AG04450 (cell line): Measurements from ENCODE around the gene STK4. TPM values are rescaled to one million over a fixed set of nuclear protein-coding genes. Genes with fewer than 3 reads are reported as not detected.

ENCODE experiments used
- CTCF ChIA-PET: fragments of 300-600, 350-600 bp; formaldehyde crosslinking; extraction: SDS; loops from one replicate; lab custom pipeline; 2022; ENCODE audit warnings: antibody characterized with exemption, inconsistent platforms; lab: Charles Lee
- POLR2A ChIA-PET: fragments of 350-600 bp; formaldehyde crosslinking; extraction: SDS; loops from one replicate; lab custom pipeline; 2021; ENCODE audit warnings: antibody characterized with exemption, inconsistent platforms; lab: Yijun Ruan, JAX
- DNase-seq: peaks from one replicate; pipeline ENCODE4 v3.0.0-alpha.2; 2011; ENCODE audit warnings: low read depth, low spot score
- H3K27ac ChIP-seq: one replicate; pipeline ENCODE4 v1.5.1; 2012; ENCODE audit warnings: low read depth, low read length, control low read depth
- H3K27me3 ChIP-seq: one replicate; pipeline ENCODE4 v1.6.0; 2012; ENCODE audit warnings: low read length; ENCODE audit not compliant: control insufficient read depth, insufficient read depth
- H3K4me3 ChIP-seq: 2 replicates; pipeline ENCODE4 v1.5.1; 2011; ENCODE audit warnings: mild to moderate bottlenecking, low read depth, low read length, control low read depth
- H3K9me3 ChIP-seq: 2 replicates; pipeline ENCODE4 v1.5.1; 2012; ENCODE audit warnings: low read length; ENCODE audit not compliant: control insufficient read depth, insufficient read depth
- polyA plus RNA-seq: library from polyadenylated mRNA; depleted of rRNA; stranded (reverse); fragments of >200 nt; gene quantifications from 2 replicates; pipeline ENCODE4 v1.2.3, GENCODE V29; 2011
- TF ChIP-seq, protein P1 (sequence below): IDR thresholded peaks from 2 replicates; pipeline ENCODE4 v1.5.1; 2011; ENCODE audit warnings: low read depth, low read length, control low read depth, inconsistent platforms

Gene STK4
- polyA plus RNA-seq, 1 experiment, result 25.1 TPM

DNA sequence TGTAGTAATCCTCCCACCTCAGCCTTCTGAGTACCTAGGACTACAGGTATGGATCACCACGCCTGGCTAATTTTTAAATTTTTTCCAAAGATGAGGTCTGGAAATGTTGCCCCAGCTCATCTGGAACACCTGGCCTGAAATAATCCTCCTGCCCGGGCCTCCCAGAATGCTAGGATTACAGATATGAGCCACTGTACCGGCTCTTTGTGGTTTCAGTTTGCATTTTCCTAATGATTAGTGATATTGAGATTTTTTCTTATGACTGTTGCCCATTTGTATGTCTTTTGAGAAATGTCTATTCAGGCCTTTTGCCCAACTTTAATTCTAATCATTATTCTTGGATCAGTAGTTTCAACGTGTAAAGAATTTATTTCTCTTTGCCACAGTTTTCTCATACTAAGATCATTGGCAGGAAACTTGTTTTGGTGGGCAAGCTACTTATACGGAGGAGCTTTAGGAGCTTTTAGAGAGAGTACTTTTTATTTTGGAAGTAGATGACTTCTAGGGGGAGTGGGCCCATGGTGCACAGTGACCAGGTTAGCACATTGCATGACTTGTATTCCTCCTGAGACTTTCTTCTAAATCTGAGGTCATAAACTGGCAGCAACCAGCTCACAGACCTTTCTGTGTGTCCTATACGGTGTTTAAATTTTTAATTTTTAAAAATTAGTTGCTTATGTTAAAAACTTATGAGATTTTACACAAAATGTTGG lies 62.3 kb downstream of the STK4 start:
- CTCF ChIA-PET, result interaction anchor here (0.9 to 2.1 kb wide), 5 partner anchors 15 to 743 kb away, joined by 3 to 17 read pairs (median 4); no protein-coding TSS in a partner anchor
- Histone ChIP-seq H3K4me3 (no peak overlapping the region), H3K9me3 (no peaks in the 10 kb centered on the region), H3K27ac (no peak overlapping the region), H3K27me3 (no peaks in the 10 kb centered on the region)
- TF ChIP-seq, protein P1, sequence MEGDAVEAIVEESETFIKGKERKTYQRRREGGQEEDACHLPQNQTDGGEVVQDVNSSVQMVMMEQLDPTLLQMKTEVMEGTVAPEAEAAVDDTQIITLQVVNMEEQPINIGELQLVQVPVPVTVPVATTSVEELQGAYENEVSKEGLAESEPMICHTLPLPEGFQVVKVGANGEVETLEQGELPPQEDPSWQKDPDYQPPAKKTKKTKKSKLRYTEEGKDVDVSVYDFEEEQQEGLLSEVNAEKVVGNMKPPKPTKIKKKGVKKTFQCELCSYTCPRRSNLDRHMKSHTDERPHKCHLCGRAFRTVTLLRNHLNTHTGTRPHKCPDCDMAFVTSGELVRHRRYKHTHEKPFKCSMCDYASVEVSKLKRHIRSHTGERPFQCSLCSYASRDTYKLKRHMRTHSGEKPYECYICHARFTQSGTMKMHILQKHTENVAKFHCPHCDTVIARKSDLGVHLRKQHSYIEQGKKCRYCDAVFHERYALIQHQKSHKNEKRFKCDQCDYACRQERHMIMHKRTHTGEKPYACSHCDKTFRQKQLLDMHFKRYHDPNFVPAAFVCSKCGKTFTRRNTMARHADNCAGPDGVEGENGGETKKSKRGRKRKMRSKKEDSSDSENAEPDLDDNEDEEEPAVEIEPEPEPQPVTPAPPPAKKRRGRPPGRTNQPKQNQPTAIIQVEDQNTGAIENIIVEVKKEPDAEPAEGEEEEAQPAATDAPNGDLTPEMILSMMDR, result no peak
- POLR2A ChIA-PET, result no interaction called here
- DNase-seq, result no peak

DNA sequence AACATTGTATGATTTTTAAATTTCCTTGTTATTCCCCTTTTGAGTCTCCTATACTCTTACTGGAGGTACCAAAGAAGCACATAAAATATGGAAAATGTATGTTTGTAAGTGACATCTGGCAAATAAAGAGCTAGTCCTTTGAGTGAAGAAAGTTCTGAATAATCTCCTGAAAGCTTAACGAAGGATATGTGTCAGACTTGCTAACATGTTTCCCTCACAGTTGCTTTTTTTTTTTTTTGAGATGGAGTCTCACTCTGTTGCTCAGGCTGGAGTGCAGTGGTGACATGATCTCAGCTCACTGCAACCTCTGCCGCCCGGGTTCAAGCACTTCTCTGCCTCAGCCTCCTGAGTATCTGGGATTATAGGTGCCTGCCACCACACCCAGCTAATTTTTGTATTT lies 63.6 kb downstream of the STK4 start:
- H3K27ac ChIP-seq, result no peak overlapping the region
- POLR2A ChIA-PET, result no interaction called here
- no peaks in the 10 kb centered on the region for H3K27me3 ChIP-seq
- CTCF ChIA-PET, result interaction anchor here (1.1 to 2.1 kb wide), 3 partner anchors 14 to 741 kb away, joined by 3 to 17 read pairs (median 5); no protein-coding TSS in a partner anchor
- no peak overlapping the region for H3K4me3 ChIP-seq
- no peaks in the 10 kb centered on the region for H3K9me3 ChIP-seq
- no peak for DNase-seq
- TF ChIP-seq, protein P1, result no peak

DNA sequence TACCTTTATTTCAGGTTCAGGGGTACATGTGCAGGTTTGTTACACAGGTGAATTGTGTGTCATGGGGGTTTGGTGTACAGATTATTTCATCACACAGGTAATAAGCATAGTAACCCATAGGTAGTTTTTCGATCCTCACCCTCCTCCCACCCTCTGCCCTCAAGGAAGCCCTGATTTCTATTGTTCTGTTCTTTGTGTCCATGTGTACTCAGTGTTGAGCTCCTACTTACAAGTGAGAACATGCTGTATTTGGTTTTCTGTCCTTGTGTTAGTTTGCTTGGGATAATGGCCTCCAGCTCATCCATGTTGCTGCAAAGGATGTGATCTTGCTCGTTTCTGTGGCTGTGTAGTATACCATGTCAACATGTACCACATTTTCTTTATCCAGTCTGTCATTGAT lies 66.0 kb downstream of the STK4 start:
- Histone ChIP-seq H3K27me3 (no peaks in the 10 kb centered on the region), H3K4me3 (no peak overlapping the region), H3K27ac (no peak overlapping the region), H3K9me3 (no peaks in the 10 kb centered on the region)
- POLR2A ChIA-PET, result no interaction called here
- CTCF ChIA-PET, result interaction anchor here (0.6 kb wide), 1 partner anchor 9 kb away, joined by 3 read pairs; no protein-coding TSS in a partner anchor
- TF ChIP-seq, protein P1, result no peak
- no peak for DNase-seq

DNA sequence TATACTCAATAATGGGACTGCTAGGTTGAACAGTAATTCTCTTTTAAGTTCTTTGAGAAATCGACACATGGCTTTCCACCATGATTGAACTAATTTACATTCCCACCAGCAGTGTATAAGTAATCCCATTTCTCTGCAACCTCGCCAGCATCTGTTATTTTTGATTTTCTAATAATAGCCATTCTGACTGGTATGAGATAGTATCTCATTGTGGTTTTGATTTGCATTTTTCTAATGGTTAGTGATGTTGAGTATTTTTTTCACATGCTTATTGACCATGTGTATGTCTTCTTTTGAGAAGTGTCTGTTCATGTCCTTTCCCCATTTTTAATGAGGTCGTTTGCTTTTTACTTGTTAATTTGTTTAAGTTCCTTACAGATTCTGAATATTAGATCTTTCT lies 66.5 kb downstream of the STK4 start:
- Histone ChIP-seq H3K27me3 (no peaks in the 10 kb centered on the region), H3K9me3 (no peaks in the 10 kb centered on the region), H3K27ac (no peak overlapping the region), H3K4me3 (no peak overlapping the region)
- no peak for DNase-seq
- POLR2A ChIA-PET, result no interaction called here
- CTCF ChIA-PET, result interaction anchor here (0.6 kb wide), 1 partner anchor 8 kb away, joined by 3 read pairs; no protein-coding TSS in a partner anchor
- TF ChIP-seq, protein P1, result no peak

DNA sequence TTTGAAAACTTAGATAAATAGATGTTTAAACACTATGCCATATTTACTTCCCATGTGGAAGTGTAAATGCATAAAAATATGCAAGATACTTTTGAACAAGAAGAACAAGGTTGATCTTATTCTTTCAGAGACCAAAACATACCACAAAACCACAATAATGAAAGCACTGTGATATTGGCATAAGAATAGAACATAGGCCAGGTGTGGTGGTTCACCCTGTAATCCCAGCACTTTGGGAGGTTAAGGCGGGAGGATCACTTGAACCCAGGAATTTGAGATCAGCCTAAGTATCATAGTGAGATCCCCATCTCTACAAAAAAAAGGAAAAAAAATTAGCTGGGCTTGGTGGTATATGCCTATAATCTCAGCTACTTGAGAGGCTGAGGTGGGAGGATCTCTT lies 68.1 kb downstream of the STK4 start:
- H3K27me3 ChIP-seq, result no peaks in the 10 kb centered on the region
- no peak overlapping the region for H3K27ac ChIP-seq
- no peak for DNase-seq
- no peak overlapping the region for H3K4me3 ChIP-seq
- TF ChIP-seq, protein P1, result no peak
- no peaks in the 10 kb centered on the region for H3K9me3 ChIP-seq
- POLR2A ChIA-PET, result no interaction called here
- CTCF ChIA-PET, result interaction anchor here (1.3 to 2.8 kb wide), 3 partner anchors 10 to 61 kb away, joined by 7 to 21 read pairs (median 17); no protein-coding TSS in a partner anchor
